Immature natural killer cell (primary cell): ENCODE measurements around the gene FHIT. TPM values are rescaled to one million over a fixed set of nuclear protein-coding genes. Genes with fewer than 3 reads are reported as not detected.

Source experiments
- DNase-seq, 3 donors: peaks; one replicate each; pipeline ENCODE4 v3.0.0; 2022; ENCODE audit warnings: mixed read lengths in 1 of 3
- H3K27ac Mint-ChIP-seq, 6 donors: one replicate each; pipeline ENCODE4 v1.8.0; 2020; ENCODE audit warnings: mixed read lengths in 6 of 6, mild to moderate bottlenecking in 5 of 6, inconsistent platforms in 4 of 6, moderate library complexity in 3 of 6
- H3K27me3 Mint-ChIP-seq, 3 donors: one replicate each; pipeline ENCODE4 v1.8.0; 2020 to 2021; ENCODE audit warnings: low read depth in 3 of 3, mild to moderate bottlenecking in 3 of 3, mixed read lengths in 3 of 3, moderate library complexity in 3 of 3, inconsistent platforms in 1 of 3
- H3K36me3 Mint-ChIP-seq, 3 donors: one replicate each; pipeline ENCODE4 v1.8.0; 2020; ENCODE audit warnings: mixed read lengths in 3 of 3, inconsistent platforms in 2 of 3, mild to moderate bottlenecking in 2 of 3
- H3K4me1 Mint-ChIP-seq, 2 donors: one replicate each; pipeline ENCODE4 v1.8.0; 2020; ENCODE audit warnings: inconsistent platforms in 2 of 2, mild to moderate bottlenecking in 2 of 2, mixed read lengths in 2 of 2, moderate library complexity in 1 of 2
- H3K4me3 Mint-ChIP-seq, 5 donors: one replicate each; pipeline ENCODE4 v1.8.0; 2020; ENCODE audit warnings: mild to moderate bottlenecking in 5 of 5, mixed read lengths in 5 of 5, inconsistent platforms in 3 of 5, moderate library complexity in 3 of 5
- H3K9me3 Mint-ChIP-seq, 6 donors: one replicate each; pipeline ENCODE4 v1.8.0; 2020; ENCODE audit warnings: mild to moderate bottlenecking in 6 of 6, mixed read lengths in 6 of 6, inconsistent platforms in 4 of 6, moderate library complexity in 3 of 6
- polyA plus RNA-seq, 3 donors: library from polyadenylated mRNA; unstranded; fragments of 300-500 nt; fragmentation: Illumina TruSeq; gene quantifications; one replicate each; pipeline ENCODE4 v1.2.3, GENCODE V29; 2021

FHIT gene
- polyA plus RNA-seq, 3 donors from 2014 or later: 2.5 to 8.8 (median 3.9) TPM

GRCh38 chr3:60423556-60423955, 827.7 kb downstream of the FHIT start:
- peaks cover 0 to 4% (median 0%) of the 10 kb centered on the region in 3 donors for H3K27me3 Mint-ChIP-seq
- no peaks in the 10 kb centered on the region for H3K4me1 Mint-ChIP-seq
- H3K27ac Mint-ChIP-seq: no peak overlapping the region
- H3K4me3 Mint-ChIP-seq: no peak overlapping the region
- H3K9me3 Mint-ChIP-seq: no peaks in the 10 kb centered on the region
- no peak for DNase-seq
- H3K36me3 Mint-ChIP-seq: no peaks in the 10 kb centered on the region

GRCh38 chr3:60421749-60422446, 829.4 kb downstream of the FHIT start:
- Mint-ChIP-seq H3K4me1 (no peaks in the 10 kb centered on the region), H3K27me3 (peaks cover 0 to 3% (median 0%) of the 10 kb centered on the region in 3 donors), H3K27ac (no peak overlapping the region), H3K4me3 (no peak overlapping the region), H3K36me3 (no peaks in the 10 kb centered on the region), H3K9me3 (no peaks in the 10 kb centered on the region)
- DNase-seq: no peak

- DNase-seq: no peak
- Mint-ChIP-seq H3K27ac (no peak overlapping the region), H3K4me1 (no peaks in the 10 kb centered on the region)
Observed at GRCh38 chr3:60417576-60417975, 833.7 kb downstream of the FHIT start.

GRCh38 chr3:60414011-60414410, 837.2 kb downstream of the FHIT start:
- Mint-ChIP-seq H3K4me1 (no peaks in the 10 kb centered on the region), H3K9me3 (no peaks in the 10 kb centered on the region), H3K36me3 (no peaks in the 10 kb centered on the region), H3K27ac (no peak overlapping the region), H3K4me3 (no peak overlapping the region), H3K27me3 (peaks cover 0 to 2% (median 0%) of the 10 kb centered on the region in 3 donors)
- no peak for DNase-seq

More at GRCh38 chr3:60417576-60417975, 833.7 kb downstream of the FHIT start:
- Mint-ChIP-seq H3K36me3 (no peaks in the 10 kb centered on the region), H3K27me3 (peaks cover 0 to 4% (median 0%) of the 10 kb centered on the region in 3 donors), H3K9me3 (no peaks in the 10 kb centered on the region), H3K4me3 (no peak overlapping the region)

DNA sequence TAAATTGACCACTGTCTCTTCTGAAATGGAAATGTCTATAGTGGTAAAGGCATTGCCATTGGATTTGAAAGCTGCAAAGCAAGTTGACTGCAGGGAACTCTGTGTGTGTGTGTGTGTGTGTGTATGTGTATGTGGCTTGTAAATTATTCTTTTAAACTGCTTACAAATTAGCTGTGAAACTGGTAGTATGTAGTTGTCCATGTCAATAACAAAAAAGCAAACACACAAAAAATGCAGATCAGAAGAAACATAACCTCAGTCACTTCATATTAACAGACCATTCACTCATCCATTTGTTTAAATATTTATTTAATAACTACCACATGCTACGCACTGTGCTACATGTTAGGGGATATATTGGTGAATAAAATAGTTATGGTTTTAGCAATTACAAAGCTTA, 837.7 kb downstream of the FHIT start:
- no peak for DNase-seq
- H3K4me1 Mint-ChIP-seq: no peaks in the 10 kb centered on the region
- no peaks in the 10 kb centered on the region for H3K9me3 Mint-ChIP-seq
- H3K36me3 Mint-ChIP-seq: no peaks in the 10 kb centered on the region
- peaks cover 0 to 2% (median 0%) of the 10 kb centered on the region in 3 donors for H3K27me3 Mint-ChIP-seq
- H3K4me3 Mint-ChIP-seq: no peak overlapping the region
- no peak overlapping the region for H3K27ac Mint-ChIP-seq

GRCh38 chr3:60403866-60404265, 847.4 kb downstream of the FHIT start:
- no peaks in the 10 kb centered on the region for H3K4me1 Mint-ChIP-seq
- H3K9me3 Mint-ChIP-seq: no peaks in the 10 kb centered on the region
- DNase-seq: no peak
- no peak overlapping the region for H3K27ac Mint-ChIP-seq
- H3K27me3 Mint-ChIP-seq: peaks cover 1 to 5% (median 3%) of the 10 kb centered on the region in 3 donors
- no peaks in the 10 kb centered on the region for H3K36me3 Mint-ChIP-seq
- no peak overlapping the region for H3K4me3 Mint-ChIP-seq

DNA sequence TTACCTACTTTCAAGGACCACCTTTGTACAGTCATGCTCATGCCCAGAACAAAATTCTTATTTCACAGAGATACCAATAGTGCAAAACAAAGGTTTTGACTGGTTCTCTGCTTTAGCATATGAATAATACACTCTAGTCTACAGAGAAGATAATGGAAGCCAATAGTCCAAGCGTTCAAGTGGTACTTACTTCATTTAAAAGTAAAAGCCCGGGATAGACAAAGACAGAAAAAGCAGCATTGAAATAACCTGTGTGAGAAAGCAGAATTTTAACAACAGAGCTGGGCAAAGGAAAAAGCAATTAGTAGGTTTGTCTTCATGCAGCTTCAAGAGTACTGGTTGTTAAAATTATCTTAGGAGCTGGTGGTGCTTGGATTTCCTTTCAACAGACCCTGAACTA, 848.3 kb downstream of the FHIT start:
- Mint-ChIP-seq H3K4me1 (no peaks in the 10 kb centered on the region), H3K27ac (no peak overlapping the region), H3K36me3 (no peaks in the 10 kb centered on the region)

GRCh38 chr3:60399861-60400845, 851.1 kb downstream of the FHIT start:
- Mint-ChIP-seq H3K36me3 (no peaks in the 10 kb centered on the region), H3K27ac (no peak overlapping the region), H3K4me3 (no peak overlapping the region), H3K4me1 (no peaks in the 10 kb centered on the region), H3K9me3 (no peaks in the 10 kb centered on the region), H3K27me3 (peaks cover 1 to 3% (median 3%) of the 10 kb centered on the region in 3 donors)
- no peak for DNase-seq

More for the DNA sequence above, 848.3 kb downstream of the FHIT start:
- H3K9me3 Mint-ChIP-seq: no peaks in the 10 kb centered on the region
- H3K4me3 Mint-ChIP-seq: no peak overlapping the region
- DNase-seq: no peak
- H3K27me3 Mint-ChIP-seq: peaks cover 0 to 3% (median 1%) of the 10 kb centered on the region in 3 donors

GRCh38 chr3:60399292-60399691, 852.0 kb downstream of the FHIT start:
- Mint-ChIP-seq H3K4me1 (no peaks in the 10 kb centered on the region), H3K27me3 (peaks cover 1 to 6% (median 3%) of the 10 kb centered on the region in 3 donors), H3K4me3 (no peak overlapping the region), H3K27ac (no peak overlapping the region), H3K36me3 (no peaks in the 10 kb centered on the region), H3K9me3 (no peaks in the 10 kb centered on the region)
- DNase-seq: no peak

GRCh38 chr3:60395173-60395762, 856.0 kb downstream of the FHIT start:
- Mint-ChIP-seq H3K36me3 (no peaks in the 10 kb centered on the region), H3K4me3 (no peak overlapping the region), H3K27me3 (peaks cover 0 to 6% (median 0%) of the 10 kb centered on the region in 3 donors), H3K9me3 (no peaks in the 10 kb centered on the region), H3K4me1 (no peaks in the 10 kb centered on the region), H3K27ac (no peak overlapping the region)
- no peak for DNase-seq

GRCh38 chr3:60393946-60394345, 857.3 kb downstream of the FHIT start:
- no peak for DNase-seq
- no peak overlapping the region for H3K27ac Mint-ChIP-seq
- H3K27me3 Mint-ChIP-seq: peaks cover 0 to 6% (median 0%) of the 10 kb centered on the region in 3 donors
- H3K4me3 Mint-ChIP-seq: no peak overlapping the region
- H3K4me1 Mint-ChIP-seq: no peaks in the 10 kb centered on the region
- H3K9me3 Mint-ChIP-seq: no peaks in the 10 kb centered on the region
- no peaks in the 10 kb centered on the region for H3K36me3 Mint-ChIP-seq

GRCh38 chr3:60392501-60392900, 858.8 kb downstream of the FHIT start:
- Mint-ChIP-seq H3K4me1 (no peaks in the 10 kb centered on the region), H3K36me3 (no peaks in the 10 kb centered on the region), H3K27ac (no peak overlapping the region), H3K27me3 (peaks cover 1 to 6% (median 4%) of the 10 kb centered on the region in 3 donors), H3K9me3 (no peaks in the 10 kb centered on the region), H3K4me3 (no peak overlapping the region)
- no peak for DNase-seq

- Mint-ChIP-seq H3K4me3 (no peak overlapping the region), H3K36me3 (no peaks in the 10 kb centered on the region), H3K4me1 (no peaks in the 10 kb centered on the region), H3K27ac (no peak overlapping the region), H3K9me3 (no peaks in the 10 kb centered on the region), H3K27me3 (peaks cover 2 to 6% (median 4%) of the 10 kb centered on the region in 3 donors)
- DNase-seq: no peak
Observed at GRCh38 chr3:60391292-60391691, 860.0 kb downstream of the FHIT start.

DNA sequence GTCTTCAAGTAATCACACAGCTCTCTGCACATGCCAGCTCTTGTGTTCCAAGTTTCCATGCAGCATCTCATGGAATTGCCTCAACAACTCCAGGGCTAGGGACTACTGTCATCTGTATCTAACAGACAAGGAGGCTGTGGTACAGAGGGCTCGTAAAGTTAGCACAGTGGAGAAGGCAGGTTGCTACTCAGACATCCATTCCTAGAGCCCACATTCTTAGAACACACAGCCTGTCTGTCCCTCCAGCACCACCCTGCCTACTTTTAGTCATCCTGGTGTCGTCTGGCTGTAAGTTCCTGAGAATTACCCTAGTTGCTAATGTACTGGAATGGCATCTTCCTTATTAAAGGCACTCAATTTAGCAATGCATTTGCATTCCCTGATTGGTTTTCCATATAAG, 862.5 kb downstream of the FHIT start:
- Mint-ChIP-seq H3K4me3 (no peak overlapping the region), H3K36me3 (no peaks in the 10 kb centered on the region), H3K27me3 (peaks cover 0 to 4% (median 4%) of the 10 kb centered on the region in 3 donors), H3K27ac (no peak overlapping the region), H3K9me3 (no peaks in the 10 kb centered on the region), H3K4me1 (no peaks in the 10 kb centered on the region)
- no peak for DNase-seq
